IMR-90 (cell line): Measurements from ENCODE around the gene OR51S1. TPM values are rescaled to one million over a fixed set of nuclear protein-coding genes. Genes with fewer than 3 reads are reported as not detected.

Experiments used
- ATAC-seq: fragments of 200-7000 bp; cut with Tn5 transposase; 2 replicates; pipeline ENCODE4 v1.9.1; 2020; ENCODE audit warnings: low read depth, mild to moderate bottlenecking, moderate library complexity
- BruUV-seq: library from RNA; stranded (reverse); fragments of 400-500 nt; replicated peaks from 2 replicates; lab custom pipeline; 2021; lab: Mats Ljungman, UMichigan
- CTCF ChIA-PET: fragments of 300-600 bp; formaldehyde crosslinking; extraction: SDS; loops from one replicate; lab custom pipeline; 2021; ENCODE audit warnings: antibody characterized with exemption; lab: Yijun Ruan, JAX
- POLR2A ChIA-PET: fragments of 300-600 bp; sonication (Branson Sonifier 250); formaldehyde crosslinking; loops from one replicate; lab custom pipeline; 2022; ENCODE audit warnings: antibody characterized with exemption; ENCODE audit not compliant: unreplicated experiment; lab: Charles Lee
- DNase-seq: peaks from one replicate; pipeline ENCODE4 v3.0.0; 2013
- H2AFZ ChIP-seq: replicated peaks from 2 replicates; pipeline ENCODE3; 2013; ENCODE audit warnings: low read length, mild to moderate bottlenecking; ENCODE audit not compliant: poor library complexity
- H2AK5ac ChIP-seq: 2 replicates; pipeline ENCODE4 v1.6.1; 2013; ENCODE audit warnings: low read depth, low read length, inconsistent platforms
- H2AK9ac ChIP-seq: replicated peaks from 2 replicates; pipeline ENCODE3; 2013; ENCODE audit warnings: mild to moderate bottlenecking, low read depth, low read length, moderate library complexity; ENCODE audit not compliant: poor library complexity
- H2BK120ac ChIP-seq: 2 replicates; pipeline ENCODE4 v1.6.1; 2013; ENCODE audit warnings: low read depth, low read length, inconsistent platforms
- H2BK15ac ChIP-seq: 3 replicates; pipeline ENCODE4 v1.6.1; 2013; ENCODE audit warnings: low read depth, low read length, inconsistent platforms
- H2BK20ac ChIP-seq: 2 replicates; pipeline ENCODE4 v1.6.1; 2013; ENCODE audit warnings: low read depth, mild to moderate bottlenecking, inconsistent platforms, low read length, moderate library complexity
- H2BK5ac ChIP-seq: 2 replicates; pipeline ENCODE4 v1.6.1; 2013; ENCODE audit warnings: mild to moderate bottlenecking, low read depth, low read length, inconsistent platforms; ENCODE audit not compliant: poor library complexity, severe bottlenecking
- H3K14ac ChIP-seq: replicated peaks from 2 replicates; pipeline ENCODE4 v1.6.1; 2013; ENCODE audit warnings: low read depth, low read length, inconsistent platforms
- H3K18ac ChIP-seq: 2 replicates; pipeline ENCODE4 v1.6.1; 2013; ENCODE audit warnings: low read depth, low read length, control low read depth
- H3K23ac ChIP-seq: 2 replicates; pipeline ENCODE4 v1.6.1; 2013; ENCODE audit warnings: low read depth, low read length, inconsistent platforms
- H3K27ac ChIP-seq: 2 replicates; pipeline ENCODE4 v1.5.1; 2013; ENCODE audit warnings: mild to moderate bottlenecking, control low read depth, low read length; ENCODE audit not compliant: insufficient read depth
- H3K27me3 ChIP-seq: 2 replicates; pipeline ENCODE4 v1.6.1; 2013; ENCODE audit warnings: low read length; ENCODE audit not compliant: control insufficient read depth, insufficient read depth
- H3K36me3 ChIP-seq: 2 replicates; pipeline ENCODE4 v1.6.1; 2013; ENCODE audit warnings: low read length, mixed read lengths; ENCODE audit not compliant: control insufficient read depth, insufficient read depth
- H3K4ac ChIP-seq: 2 replicates; pipeline ENCODE4 v1.6.1; 2013; ENCODE audit warnings: low read depth, low read length, inconsistent platforms
- H3K4me1 ChIP-seq: 2 replicates; pipeline ENCODE4 v1.6.1; 2013; ENCODE audit warnings: low read length, mixed read lengths; ENCODE audit not compliant: control insufficient read depth, insufficient read depth
- H3K4me2 ChIP-seq: 2 replicates; pipeline ENCODE4 v1.6.1; 2013; ENCODE audit warnings: low read depth, mild to moderate bottlenecking, control low read depth, low read length, moderate library complexity
- H3K4me3 ChIP-seq: 2 replicates; pipeline ENCODE4 v1.5.1; 2013; ENCODE audit warnings: low read depth, mild to moderate bottlenecking, control low read depth, low read length, moderate library complexity; ENCODE audit not compliant: insufficient read depth
- H3K56ac ChIP-seq: 2 replicates; pipeline ENCODE4 v1.6.1; 2013; ENCODE audit warnings: low read length, inconsistent platforms; ENCODE audit not compliant: insufficient read depth; ENCODE audit errors: extremely low read depth
- H3K79me1 ChIP-seq, 2 experiments: 2 replicates each; pipeline ENCODE4 v1.6.1; 2013; ENCODE audit warnings: low read length in 2 of 2, inconsistent platforms in 1 of 2, low read depth in 1 of 2
- H3K9ac ChIP-seq: 2 replicates; pipeline ENCODE4 v1.6.1; 2013; ENCODE audit warnings: low read depth, low read length, control low read depth
- H3K9me1 ChIP-seq: 2 replicates; pipeline ENCODE4 v1.6.1; 2013; ENCODE audit warnings: low read length, inconsistent platforms; ENCODE audit not compliant: insufficient read depth
- H3K9me3 ChIP-seq: 2 replicates; pipeline ENCODE4 v1.6.1; 2013; ENCODE audit warnings: low read length; ENCODE audit not compliant: control insufficient read depth, insufficient read depth
- H4K20me1 ChIP-seq: 2 replicates; pipeline ENCODE4 v1.6.1; 2013; ENCODE audit warnings: low read length, inconsistent platforms; ENCODE audit not compliant: insufficient read depth
- H4K5ac ChIP-seq: 2 replicates; pipeline ENCODE4 v1.6.1; 2013; ENCODE audit warnings: mild to moderate bottlenecking, low read depth, low read length, control low read depth
- H4K8ac ChIP-seq, 2 experiments: 2 replicates each; pipeline ENCODE4 v1.6.1; 2013; ENCODE audit warnings: low read depth in 2 of 2, low read length in 2 of 2, control low read depth in 1 of 2, inconsistent platforms in 1 of 2
- H4K91ac ChIP-seq: 2 replicates; pipeline ENCODE4 v1.6.1; 2013; ENCODE audit warnings: low read depth, low read length, inconsistent platforms; ENCODE audit not compliant: insufficient read depth
- CEBPB ChIP-seq: IDR thresholded peaks from 2 replicates; pipeline ENCODE4 v1.6.1; 2012; ENCODE audit warnings: low read depth, low read length, improper control_type of control experiment
- CHD1 ChIP-seq: IDR thresholded peaks from 2 replicates; pipeline ENCODE4 v1.6.1; 2012; ENCODE audit warnings: low read depth, low read length, improper control_type of control experiment
- CTCF ChIP-seq: conservative IDR thresholded peaks from 2 replicates; pipeline ENCODE4 v1.5.1; 2012; ENCODE audit warnings: mild to moderate bottlenecking, low read depth, low read length, improper control_type of control experiment
- FOS ChIP-seq: fragments of 150-350 bp; IDR thresholded peaks from 2 replicates; pipeline ENCODE4 v1.6.1; 2016; ENCODE audit warnings: low read depth, low read length
- MAFK ChIP-seq: IDR thresholded peaks from 2 replicates; pipeline ENCODE4 v1.6.1; 2012; ENCODE audit warnings: low read depth, low read length, improper control_type of control experiment
- MXI1 ChIP-seq: IDR thresholded peaks from 2 replicates; pipeline ENCODE4 v1.6.1; 2012; ENCODE audit warnings: low read depth, mild to moderate bottlenecking, low read length, moderate library complexity, borderline replicate concordance
- NFE2L2 ChIP-seq: fragments of 150-350 bp; IDR thresholded peaks from 2 replicates; pipeline ENCODE4 v1.6.1; 2016; ENCODE audit warnings: low read depth, mild to moderate bottlenecking, low read length
- POLR2A ChIP-seq: IDR thresholded peaks from 2 replicates; pipeline ENCODE4 v1.6.1; 2012; ENCODE audit warnings: mild to moderate bottlenecking, low read depth, low read length
- RCOR1 ChIP-seq: IDR thresholded peaks from 2 replicates; pipeline ENCODE4 v1.6.1; 2012; ENCODE audit warnings: mild to moderate bottlenecking, low read length, improper control_type of control experiment; ENCODE audit not compliant: insufficient replicate concordance
- RFX5 ChIP-seq: IDR thresholded peaks from 2 replicates; pipeline ENCODE4 v1.8.0; 2012; ENCODE audit warnings: low read depth, mild to moderate bottlenecking, low read length, moderate library complexity
- USF2 ChIP-seq: fragments of 150-350 bp; IDR thresholded peaks from 2 replicates; pipeline ENCODE4 v1.6.1; 2017; ENCODE audit warnings: mild to moderate bottlenecking, antibody characterized with exemption, low read length, low read depth
- WGBS, 2 experiments: methylation state at CpG; one replicate each; pipeline versions ENCODE4 v1.1.5 to v1.1.7; 2013; ENCODE audit warnings: missing lambda C conversion rate in 2 of 2; ENCODE audit not compliant: insufficient read length in 1 of 2; ENCODE audit errors: extremely low coverage in 2 of 2; 5-methylcytosine and 5-hydroxymethylcytosine counted together
- dilution Hi-C: fragments of 300-500 bp; cut with HindIII; formaldehyde crosslinking; loops from one replicate; pipeline ENCODE4 v1.14.3; 2018; ENCODE audit warnings: low sequenced_read_pairs; ENCODE audit not compliant: unreplicated experiment
- in situ Hi-C: fragments of 300-500 bp; cut with MboI; formaldehyde crosslinking; loops from 3 replicates; pipeline ENCODE4 v1.14.3; 2019; ENCODE audit warnings: low sequenced_read_pairs, inconsistent platforms, mixed read lengths
- intact Hi-C: fragments of 100-400 bp; cut with micrococcal nuclease; formaldehyde crosslinking; loops from 2 replicates; pipeline ENCODE4 v1.10.0; 2022
- polyA plus RNA-seq, 3 experiments: library from polyadenylated mRNA; depleted of rRNA; stranded (reverse); fragments of >200 nt; gene quantifications; 2 replicates each; pipeline ENCODE4 v1.2.3, GENCODE V29; 2012; ENCODE audit warnings: low replicate concordance in 1 of 3
- total RNA-seq: library from RNA; depleted of rRNA; stranded (reverse); fragments of >200 nt; gene quantifications from 2 replicates; pipeline ENCODE4 v1.2.3, GENCODE V29; 2012

OR51S1 gene
- total and polyA plus RNA-seq, 2 of the 4 experiments (the other 2 are of a cell fraction): not detected

GRCh38 chr11:4830909-4831308, 18.1 kb downstream of the OR51S1 start:
- no CpG with 5 or more reads among the region's 2 CpGs for WGBS, 2 experiments
- CTCF ChIA-PET: no interaction called here

More at GRCh38 chr11:4830909-4831308, 18.1 kb downstream of the OR51S1 start:
- no peak overlapping the region for H3K9ac ChIP-seq
- no peak overlapping the region for H3K14ac ChIP-seq
- H3K27me3 ChIP-seq: peaks cover 5% of the 10 kb centered on the region; the same call in 1 of the 2 replicates
- H3K56ac ChIP-seq: no peak overlapping the region
- H4K20me1 ChIP-seq: no peaks in the 10 kb centered on the region
- BruUV-seq: no TSS peak
- H2AFZ ChIP-seq: no peak overlapping the region
- in situ Hi-C loops (no loop called here), dilution Hi-C loops (no loop called here), intact Hi-C loops (no loop called here)
- H3K4ac ChIP-seq: no peak overlapping the region
- no peak overlapping the region for H3K23ac ChIP-seq
- no peak overlapping the region for H2BK5ac ChIP-seq
- no peak overlapping the region for H3K4me2 ChIP-seq
- DNase-seq (no peak), ATAC-seq (no peak)
- no peak overlapping the region for H4K8ac ChIP-seq
- no peak overlapping the region for H3K18ac ChIP-seq
- no peaks in the 10 kb centered on the region for H3K4me1 ChIP-seq
- H3K9me1 ChIP-seq: no peaks in the 10 kb centered on the region
- no peak overlapping the region for H2BK15ac ChIP-seq
- H2BK120ac ChIP-seq: no peak overlapping the region
- H3K27ac ChIP-seq: no peak overlapping the region
- TF ChIP-seq CTCF (no peak), MAFK (no peak), POLR2A (no peak), MXI1 (no peak), CEBPB (no peak), RFX5 (no peak), USF2 (no peak), FOS (no peak), CHD1 (no peak), NFE2L2 (no peak), RCOR1 (no peak)
- no peaks in the 10 kb centered on the region for H3K36me3 ChIP-seq
- H3K79me1 ChIP-seq: no peaks in the 10 kb centered on the region
- H4K5ac ChIP-seq: no peak overlapping the region
- H4K91ac ChIP-seq: no peak overlapping the region
- H3K4me3 ChIP-seq: no peak overlapping the region
- POLR2A ChIA-PET: no interaction called here
- H2AK5ac ChIP-seq: no peak overlapping the region
- H2AK9ac ChIP-seq: no peak overlapping the region
- H3K9me3 ChIP-seq: no peaks in the 10 kb centered on the region
- no peak overlapping the region for H2BK20ac ChIP-seq
